KOPT-K1 (cell line): Measurements from ENCODE around the gene ABHD17B.
"Not testable (repeated sequence)": the region's sequence is repeated elsewhere in the genome, so short reads cannot be mapped to it uniquely, and the experiment has no call there.

ENCODE experiments used
- H3K27ac ChIP-seq: fragments of 200-600 bp; sonication (generic); 2 replicates; pipeline ENCODE4 v1.5.1; 2016; ENCODE audit warnings: antibody characterized with exemption, mild to moderate bottlenecking, low read depth, low read length; ENCODE audit not compliant: poor library complexity, severe bottlenecking
- H3K36me3 ChIP-seq: fragments of 200-600 bp; sonication (generic); 2 replicates; pipeline ENCODE4 v1.5.1; 2017; ENCODE audit warnings: antibody characterized with exemption, mild to moderate bottlenecking, low read length, moderate library complexity; ENCODE audit not compliant: insufficient read depth
- H3K9me3 ChIP-seq: fragments of 200-600 bp; sonication (generic); 2 replicates; pipeline ENCODE4 v1.5.1; 2017; ENCODE audit warnings: antibody characterized with exemption, low read length, mild to moderate bottlenecking; ENCODE audit not compliant: insufficient read depth, poor library complexity, severe bottlenecking

Gene ABHD17B

DNA sequence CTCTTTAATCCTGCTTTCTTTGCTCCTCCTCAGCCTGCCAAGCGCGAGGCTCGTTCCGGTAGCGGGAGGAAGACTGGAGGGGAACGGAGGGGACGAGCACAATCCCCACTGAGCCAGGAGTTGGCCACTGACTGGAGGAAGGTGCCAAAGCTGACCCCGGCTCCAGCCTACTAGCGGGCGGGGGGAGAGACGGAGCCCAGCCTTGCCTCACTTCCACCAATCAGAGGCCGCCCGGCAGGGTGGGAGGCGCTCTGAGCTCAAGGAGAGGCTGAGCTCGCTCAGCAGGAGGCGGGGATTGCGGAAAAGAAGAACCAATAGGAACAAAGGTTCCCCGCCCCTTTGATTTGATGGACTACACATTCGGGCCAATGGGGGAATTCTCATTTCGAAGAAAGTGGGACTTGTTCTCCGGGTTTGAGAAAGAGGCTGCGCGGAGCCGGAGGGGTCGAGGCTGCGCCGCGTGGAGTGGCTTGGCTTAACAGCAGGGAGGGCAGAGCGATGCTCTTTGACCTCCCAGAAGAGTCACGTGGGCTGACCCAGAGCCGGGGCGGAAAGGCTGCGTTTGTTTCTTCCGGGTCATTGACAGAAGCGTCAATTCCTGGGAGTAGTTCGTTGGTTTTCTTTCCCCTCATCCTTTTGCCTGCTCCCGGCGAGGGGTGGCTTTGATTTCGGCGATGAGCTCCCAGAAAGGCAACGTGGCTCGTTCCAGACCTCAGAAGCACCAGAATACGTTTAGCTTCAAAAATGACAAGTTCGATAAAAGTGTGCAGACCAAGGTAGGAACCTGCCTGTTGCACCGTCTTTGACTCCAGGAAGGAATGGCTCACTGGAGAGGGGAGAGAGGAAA is at the start of gene ABHD17B, which contains the start of gene C9orf85:
TSS of gene ABHD17B (minus strand) at position 133 of the 847 bp plus-strand sequence. CDS start 36,113 bp downstream, outside the sequence.
TSS of gene C9orf85 (plus strand) at position 579 of the 847 bp plus-strand sequence. CDS start at position 675, 96 bp downstream.
- no peaks in the 10 kb centered on the region for H3K9me3 ChIP-seq
- H3K36me3 ChIP-seq = peaks cover 5% of the 10 kb centered on the region
- H3K27ac ChIP-seq = peak within 1 kb of the TSS; percentile 87

DNA sequence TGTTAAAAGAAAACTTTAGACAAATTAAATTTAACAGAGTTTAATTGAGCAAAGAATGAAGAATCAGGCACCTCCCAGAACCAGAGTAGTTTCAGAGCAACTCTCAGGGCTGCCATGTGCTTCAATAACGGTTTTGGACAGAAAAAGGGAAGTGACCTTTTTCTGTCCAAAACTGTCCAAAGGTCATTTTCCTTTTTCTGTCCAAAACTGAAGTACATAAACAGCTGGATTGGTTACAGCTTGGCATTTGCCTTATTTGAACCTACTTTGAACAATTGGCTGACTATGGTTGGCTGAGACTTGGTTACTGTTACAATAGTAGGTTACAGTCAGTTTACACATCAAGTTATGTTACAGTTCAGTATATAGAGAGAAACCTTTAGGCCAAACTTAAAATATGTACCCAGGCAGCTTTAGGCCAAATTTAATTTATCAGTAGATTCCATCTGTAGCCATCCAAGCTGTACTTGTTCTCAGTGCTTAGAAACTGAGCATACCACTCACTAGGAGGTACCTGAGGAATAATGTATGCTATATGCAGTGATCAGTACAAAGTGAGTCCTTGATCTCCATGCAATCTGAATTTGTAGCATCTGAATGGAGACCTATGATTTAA is 44.4 kb upstream of the ABHD17B start:
- no peak overlapping the region for H3K27ac ChIP-seq

DNA sequence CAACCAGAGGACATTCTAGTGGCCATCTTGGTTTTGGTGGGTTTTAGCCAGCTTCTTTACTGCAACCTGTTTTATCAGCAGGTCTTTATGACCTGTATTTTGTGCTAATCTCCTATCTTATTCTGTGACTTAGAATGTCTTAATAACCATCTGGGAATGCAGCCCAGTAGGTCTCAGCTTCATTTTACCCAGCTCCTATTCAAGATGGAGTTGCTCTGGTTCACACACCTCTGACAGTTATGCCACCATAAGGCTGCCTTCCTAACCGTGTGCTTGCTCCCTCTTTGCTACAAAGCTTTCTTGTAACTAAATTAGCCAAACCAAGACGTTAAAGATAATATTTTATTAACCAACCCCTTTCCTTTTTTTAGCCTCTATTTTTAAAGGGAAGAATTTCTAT is 43.7 kb upstream of the ABHD17B start:
- H3K9me3 ChIP-seq, H3K27ac ChIP-seq, H3K36me3 ChIP-seq: not testable (repeated sequence)

More for the DNA sequence above, 44.4 kb upstream of the ABHD17B start:
- H3K9me3 ChIP-seq = no peaks in the 10 kb centered on the region
- 0 out of 2 replicates have a peak, but pooled peaks cover 1% of the 10 kb centered on the region for H3K36me3 ChIP-seq

DNA sequence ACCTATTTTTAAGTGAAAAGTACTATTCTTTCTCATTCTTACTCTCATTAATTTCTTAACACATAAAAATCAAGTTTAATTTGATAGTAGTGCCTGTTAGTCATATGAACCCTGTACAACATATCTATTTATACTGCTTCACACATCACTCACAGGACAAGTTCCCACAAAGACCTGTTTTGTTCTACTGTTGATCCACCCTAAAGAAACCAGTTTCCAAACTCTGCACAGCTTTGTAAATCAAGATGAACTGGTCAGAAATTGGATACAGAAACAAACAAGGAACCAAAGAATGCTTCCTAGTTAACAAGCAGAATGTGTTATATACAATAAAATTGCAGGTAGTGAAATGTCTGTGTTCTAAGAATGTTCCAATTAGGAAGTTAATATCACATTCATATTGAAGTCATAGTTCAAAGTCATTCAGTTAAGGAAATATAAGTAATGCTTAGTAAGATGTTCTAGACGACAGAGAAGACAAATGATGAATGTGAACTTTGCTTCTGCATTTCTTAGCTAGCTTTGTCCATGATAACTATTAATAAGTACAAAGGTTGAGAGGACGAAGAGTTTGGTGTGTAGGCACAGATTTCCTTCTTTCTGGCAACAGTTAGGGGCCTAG is 33.9 kb upstream of the ABHD17B start:
- Histone ChIP-seq H3K27ac (no peak overlapping the region), H3K9me3 (no peaks in the 10 kb centered on the region), H3K36me3 (peaks cover 9% of the 10 kb centered on the region; the same call in 1 of the 2 replicates)

DNA sequence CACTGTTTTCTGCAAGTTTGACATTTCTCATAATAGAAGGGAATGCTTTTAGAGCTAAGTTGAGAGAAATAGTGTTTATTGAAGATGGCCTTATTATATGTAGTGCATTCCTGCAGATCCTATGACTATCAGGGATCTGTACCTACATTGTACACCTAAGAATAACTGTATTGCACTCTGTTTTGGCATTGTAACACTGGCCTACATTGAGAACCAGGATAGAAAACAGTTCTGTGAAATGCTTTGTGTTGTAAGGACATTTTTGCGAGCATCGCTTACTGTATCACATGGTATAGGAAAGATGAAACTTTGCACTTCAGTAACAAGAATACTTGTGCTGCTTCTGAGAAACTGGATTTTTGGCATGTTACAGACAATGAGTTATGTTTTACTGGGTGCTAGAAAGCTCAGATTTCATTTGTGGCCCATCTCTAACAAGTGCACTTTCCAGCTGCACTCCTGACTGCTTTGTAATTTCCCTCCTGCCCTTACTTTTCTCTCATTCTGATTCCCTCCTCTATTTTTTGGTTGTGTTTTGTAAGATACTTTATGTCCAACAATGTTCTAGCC is 31.1 kb upstream of the ABHD17B start:
- no peaks in the 10 kb centered on the region for H3K9me3 ChIP-seq
- no peaks in the 10 kb centered on the region for H3K36me3 ChIP-seq
- H3K27ac ChIP-seq = no peak overlapping the region

DNA sequence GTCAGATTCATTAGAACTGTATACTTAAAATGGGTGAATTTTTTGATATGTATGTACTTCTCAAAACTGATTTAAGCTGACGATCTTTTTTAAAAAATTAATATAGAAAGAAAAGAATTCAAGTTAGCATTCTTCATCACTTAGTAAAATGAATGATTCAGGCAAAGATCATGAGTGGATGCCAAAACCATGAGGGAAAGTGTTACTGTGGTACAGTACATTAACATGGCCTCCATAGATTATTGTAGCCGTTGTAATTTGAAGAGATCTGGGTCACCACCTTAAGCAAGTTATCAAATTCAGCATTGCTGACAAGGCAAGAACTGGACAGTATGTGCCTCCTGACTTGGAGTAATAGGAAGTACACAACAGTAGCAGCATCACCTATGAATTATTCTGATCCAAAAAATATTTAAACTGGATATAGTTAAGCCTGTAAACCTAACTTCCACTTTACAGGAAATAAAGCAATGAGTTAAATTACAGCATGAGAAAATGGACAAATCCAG is 30.1 kb upstream of the ABHD17B start:
- no peaks in the 10 kb centered on the region for H3K9me3 ChIP-seq
- H3K27ac ChIP-seq = no peak overlapping the region
- no peaks in the 10 kb centered on the region for H3K36me3 ChIP-seq

DNA sequence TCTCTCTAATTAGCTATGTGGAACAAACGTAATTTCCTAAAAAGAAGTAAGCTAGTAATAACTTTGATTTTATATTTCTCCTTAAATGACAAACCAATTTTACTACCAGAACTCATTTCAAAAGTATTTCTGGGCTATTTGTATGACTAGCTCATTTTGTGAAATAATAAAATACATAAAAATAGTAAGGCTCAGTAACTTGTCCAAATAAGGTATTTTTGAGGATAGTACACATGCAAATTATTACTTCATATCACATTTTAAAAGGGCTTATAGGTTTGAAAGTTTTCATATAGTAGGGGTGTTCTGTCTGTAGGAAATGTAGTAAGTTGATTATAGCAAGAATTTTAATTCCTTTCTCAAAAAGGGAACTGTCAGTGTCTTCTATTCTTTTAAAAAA is 26.9 kb upstream of the ABHD17B start:
- Histone ChIP-seq H3K9me3 (no peaks in the 10 kb centered on the region), H3K27ac (no peak overlapping the region), H3K36me3 (no peaks in the 10 kb centered on the region)

DNA sequence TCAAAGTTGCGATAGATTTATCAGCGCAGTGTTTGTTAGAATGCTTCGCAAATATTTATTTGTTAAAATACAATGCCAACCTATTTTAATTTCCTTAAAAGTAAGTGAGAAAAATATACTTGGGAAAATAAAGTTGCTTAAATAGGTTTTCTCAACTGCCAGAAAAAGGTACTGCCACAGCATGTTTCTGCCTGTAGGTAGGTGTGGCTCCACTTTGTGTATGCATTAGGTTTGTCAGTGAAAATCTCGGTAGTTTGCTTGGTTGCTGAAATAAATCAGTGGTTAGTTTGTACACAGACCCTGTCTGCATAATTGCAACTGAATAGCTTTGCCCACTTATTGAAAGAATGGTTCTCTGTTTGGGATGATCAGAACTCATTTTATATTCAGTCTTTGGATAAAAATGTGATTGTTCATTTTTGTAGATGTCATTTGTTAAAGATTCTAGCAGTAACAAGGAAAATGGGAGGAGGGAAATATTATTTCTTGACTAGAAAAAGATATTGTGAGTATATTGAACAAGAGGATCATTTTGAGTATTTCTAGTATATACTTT is 26.2 kb upstream of the ABHD17B start:
- Histone ChIP-seq H3K9me3 (no peaks in the 10 kb centered on the region), H3K27ac (no peak overlapping the region), H3K36me3 (no peaks in the 10 kb centered on the region)

DNA sequence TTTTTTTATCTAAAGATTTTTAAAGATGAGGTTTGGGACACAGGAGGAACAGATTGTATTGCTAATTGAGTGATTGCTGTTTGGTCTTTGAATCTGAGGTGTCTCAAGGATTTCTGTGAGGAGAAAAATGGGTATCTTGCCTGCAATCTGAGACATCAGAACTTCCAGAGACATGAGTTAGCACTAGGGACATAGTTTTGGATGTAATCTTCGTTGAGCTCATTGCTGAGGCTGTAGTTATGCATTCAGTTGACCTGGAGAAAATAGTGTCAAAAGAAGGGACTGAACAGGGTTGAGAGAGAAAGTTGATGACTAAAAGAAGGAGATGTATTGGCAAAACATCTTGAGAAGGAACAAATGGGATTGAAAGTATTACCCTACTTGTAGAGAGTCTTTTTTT is 25.1 kb upstream of the ABHD17B start:
- Histone ChIP-seq H3K27ac (no peak overlapping the region), H3K36me3 (no peaks in the 10 kb centered on the region), H3K9me3 (no peaks in the 10 kb centered on the region)

DNA sequence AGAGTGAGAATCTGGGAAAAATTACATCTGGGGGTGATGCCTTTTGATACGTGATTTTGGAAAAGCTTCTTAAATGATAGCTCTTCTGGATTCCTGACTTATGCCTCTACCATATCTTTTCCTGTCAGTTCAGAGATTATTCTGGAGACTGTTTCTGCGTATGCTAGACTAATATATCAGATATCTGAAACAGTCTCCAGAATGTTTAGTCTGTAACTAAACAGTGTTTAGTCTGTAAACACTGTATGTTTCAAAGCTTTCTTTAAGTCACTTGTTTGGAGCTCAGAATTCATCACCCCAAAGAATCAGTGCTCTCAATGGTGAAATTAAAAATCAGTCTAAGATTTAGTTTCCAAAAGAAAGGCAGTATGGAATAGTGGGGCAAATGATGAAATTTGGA is 20.2 kb upstream of the ABHD17B start:
- Histone ChIP-seq H3K27ac (no peak overlapping the region), H3K9me3 (no peaks in the 10 kb centered on the region), H3K36me3 (no peaks in the 10 kb centered on the region)

DNA sequence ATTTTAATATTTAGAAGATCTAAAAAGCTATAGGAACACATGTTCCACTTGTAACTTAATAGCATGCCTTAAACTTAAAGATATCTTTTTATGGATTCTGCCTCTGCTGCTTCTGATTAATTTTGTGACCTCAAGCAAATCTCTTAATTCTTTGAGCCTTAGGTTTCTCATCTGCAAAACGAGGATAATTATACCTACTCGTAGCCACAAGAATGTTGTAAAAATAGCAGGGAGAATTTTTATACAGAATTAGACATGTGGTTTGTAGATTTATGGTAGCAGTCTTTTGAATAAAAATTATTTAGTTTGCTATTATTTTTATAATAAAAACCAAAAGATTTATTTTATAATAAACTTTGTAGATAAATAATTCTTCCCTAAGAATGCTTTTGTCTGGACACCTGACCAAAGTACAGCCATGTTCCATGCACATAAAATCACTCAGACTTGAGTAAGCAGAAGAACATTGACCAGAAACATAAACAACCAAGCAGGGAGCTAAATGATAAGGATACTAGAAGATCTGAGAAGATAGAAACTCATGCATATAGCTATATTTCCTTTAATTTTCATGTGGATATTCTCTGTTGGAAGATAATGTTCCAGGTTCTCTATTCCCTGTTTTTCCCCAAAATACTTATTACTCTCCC is 18.9 kb upstream of the ABHD17B start:
- Histone ChIP-seq H3K36me3 (no peaks in the 10 kb centered on the region), H3K9me3 (no peaks in the 10 kb centered on the region), H3K27ac (no peak overlapping the region)

DNA sequence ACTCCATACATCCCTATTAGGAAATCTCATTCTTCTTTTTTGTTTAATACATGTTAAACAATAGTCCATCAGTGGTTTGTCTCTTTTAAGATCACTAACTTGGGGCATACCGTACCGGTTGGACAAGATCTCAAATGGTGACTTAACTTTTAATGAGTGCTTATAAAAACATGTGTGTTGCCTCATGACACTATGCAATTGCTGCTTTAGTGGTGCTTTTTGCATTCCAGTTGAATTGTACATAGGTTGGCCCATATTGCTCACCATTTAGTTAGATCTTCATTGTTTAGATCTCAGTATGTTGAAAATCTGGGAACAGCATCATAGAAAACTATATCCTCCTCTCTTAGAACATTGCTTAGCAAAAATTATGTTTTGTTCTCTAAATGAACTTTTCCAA is 18.2 kb upstream of the ABHD17B start:
- H3K9me3 ChIP-seq = no peaks in the 10 kb centered on the region
- H3K27ac ChIP-seq = no peak overlapping the region
- no peaks in the 10 kb centered on the region for H3K36me3 ChIP-seq

DNA sequence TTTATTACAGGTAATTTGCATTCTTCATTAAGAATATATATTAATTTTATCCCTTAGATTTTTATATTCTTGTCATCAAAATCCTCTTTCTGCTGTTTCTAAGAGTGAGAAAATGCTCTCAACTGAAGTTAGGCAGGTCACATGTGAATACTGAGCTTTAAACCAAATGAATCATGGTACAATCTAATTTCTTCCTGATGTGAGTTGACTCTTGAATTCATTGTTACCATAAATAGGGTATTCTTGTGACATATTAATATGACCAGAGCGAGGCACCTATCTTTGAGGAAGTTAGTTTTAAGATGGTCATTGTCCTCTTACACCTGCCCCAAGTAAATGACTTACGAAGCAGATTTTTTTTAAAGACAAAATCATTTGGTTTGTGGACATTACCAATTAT is 17.8 kb upstream of the ABHD17B start:
- Histone ChIP-seq H3K36me3 (no peaks in the 10 kb centered on the region), H3K9me3 (no peaks in the 10 kb centered on the region), H3K27ac (no peak overlapping the region)

DNA sequence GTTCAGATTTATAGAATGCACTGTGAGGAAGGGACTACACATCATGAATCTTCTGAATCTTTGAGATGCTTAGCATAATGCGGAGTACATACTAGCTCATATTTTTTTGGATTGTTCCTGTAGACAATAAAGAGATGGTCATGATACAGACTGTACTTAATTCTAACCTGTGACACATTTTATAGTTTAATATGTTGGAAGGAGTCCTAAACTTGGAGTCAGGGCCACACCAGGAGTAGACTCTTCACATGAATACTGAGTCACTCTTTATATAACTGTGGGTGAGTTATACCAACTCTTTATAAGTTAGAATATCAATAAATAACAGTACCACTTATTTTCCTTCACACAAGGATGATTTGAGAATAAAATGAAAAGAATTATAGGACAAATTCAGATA is 17.4 kb upstream of the ABHD17B start:
- Histone ChIP-seq H3K9me3 (no peaks in the 10 kb centered on the region), H3K36me3 (no peaks in the 10 kb centered on the region), H3K27ac (no peak overlapping the region)
